H9 (cell line): ENCODE results near the gene SIGLEC8. TPM values are rescaled to one million over a fixed set of nuclear protein-coding genes. Genes with fewer than 3 reads are reported as not detected.

Experiments used
- DNase-seq: peaks from one replicate; pipeline ENCODE4 v3.0.0-alpha.2; 2017
- H2AFZ ChIP-seq: one replicate; pipeline ENCODE4 v1.6.1; 2013; ENCODE audit warnings: mild to moderate bottlenecking, low read length, control low read depth, moderate library complexity
- H2AK5ac ChIP-seq: 2 replicates; pipeline ENCODE4 v1.6.1; 2013; ENCODE audit warnings: low read length, control low read depth, mixed read lengths; ENCODE audit not compliant: insufficient read length
- H2BK120ac ChIP-seq: one replicate; pipeline ENCODE4 v1.6.1; 2013; ENCODE audit warnings: low read depth, mild to moderate bottlenecking, low read length, control low read depth, inconsistent platforms; ENCODE audit not compliant: poor library complexity, severe bottlenecking
- H2BK12ac ChIP-seq: 2 replicates; pipeline ENCODE4 v1.6.1; 2013; ENCODE audit warnings: low read length, control low read depth, mixed read lengths, low read depth; ENCODE audit not compliant: insufficient read length
- H2BK15ac ChIP-seq: 2 replicates; pipeline ENCODE4 v1.6.1; 2013; ENCODE audit warnings: low read depth, low read length, control low read depth
- H2BK20ac ChIP-seq: one replicate; pipeline ENCODE4 v1.6.1; 2013; ENCODE audit warnings: low read depth, mild to moderate bottlenecking, low read length, control low read depth, inconsistent platforms; ENCODE audit not compliant: poor library complexity, severe bottlenecking
- H2BK5ac ChIP-seq: 2 replicates; pipeline ENCODE4 v1.6.1; 2013; ENCODE audit warnings: low read length, control low read depth, mixed read lengths; ENCODE audit not compliant: insufficient read length
- H3K14ac ChIP-seq: 2 replicates; pipeline ENCODE4 v1.6.1; 2013; ENCODE audit warnings: low read length, control low read depth; ENCODE audit not compliant: insufficient read depth
- H3K18ac ChIP-seq: 2 replicates; pipeline ENCODE4 v1.6.1; 2013; ENCODE audit warnings: low read depth, mild to moderate bottlenecking, mixed read lengths, low read length, control low read depth; ENCODE audit not compliant: insufficient read length
- H3K23ac ChIP-seq: 2 replicates; pipeline ENCODE4 v1.6.1; 2013; ENCODE audit warnings: low read length, control low read depth, mixed read lengths, low read depth; ENCODE audit not compliant: insufficient read length
- H3K23me2 ChIP-seq: 2 replicates; pipeline ENCODE4 v1.6.1; 2013; ENCODE audit warnings: low read depth, mild to moderate bottlenecking, mixed read lengths, low read length, control low read depth; ENCODE audit not compliant: insufficient read length, poor library complexity, severe bottlenecking
- H3K27ac ChIP-seq: 2 replicates; pipeline ENCODE4 v1.5.1; 2013; ENCODE audit warnings: low read length, control low read depth, mixed read lengths, low read depth; ENCODE audit not compliant: insufficient read length
- H3K27me3 ChIP-seq: 2 replicates; pipeline ENCODE4 v1.6.1; 2013; ENCODE audit warnings: low read length, control low read depth, inconsistent platforms; ENCODE audit not compliant: insufficient read depth
- H3K4ac ChIP-seq: 2 replicates; pipeline ENCODE4 v1.6.1; 2013; ENCODE audit warnings: low read depth, mild to moderate bottlenecking, control low read depth, inconsistent platforms, low read length, moderate library complexity
- H3K4me1 ChIP-seq: 2 replicates; pipeline ENCODE4 v1.6.1; 2013; ENCODE audit warnings: low read length, control low read depth, inconsistent platforms; ENCODE audit not compliant: insufficient read depth
- H3K4me2 ChIP-seq: 2 replicates; pipeline ENCODE4 v1.6.1; 2013; ENCODE audit warnings: low read length, control low read depth, mixed read lengths; ENCODE audit not compliant: insufficient read length, insufficient read depth
- H3K56ac ChIP-seq: 2 replicates; pipeline ENCODE4 v1.6.1; 2013; ENCODE audit warnings: low read depth, mild to moderate bottlenecking, mixed read lengths, low read length, control low read depth; ENCODE audit not compliant: insufficient read length
- H3K79me1 ChIP-seq: 2 replicates; pipeline ENCODE4 v1.6.1; 2013; ENCODE audit warnings: low read depth, mild to moderate bottlenecking, moderate library complexity, low read length, control low read depth, inconsistent platforms; ENCODE audit not compliant: insufficient read depth, poor library complexity, severe bottlenecking
- H3K79me2 ChIP-seq: 2 replicates; pipeline ENCODE4 v1.6.1; 2013; ENCODE audit warnings: low read length, control low read depth, inconsistent platforms; ENCODE audit not compliant: insufficient read depth
- H3K9ac ChIP-seq: 2 replicates; pipeline ENCODE4 v1.6.1; 2013; ENCODE audit warnings: low read length, control low read depth, mixed read lengths; ENCODE audit not compliant: insufficient read length; ENCODE audit errors: extremely low read depth
- H3K9me3 ChIP-seq: one replicate; pipeline ENCODE4 v1.6.1; 2013; ENCODE audit warnings: low read depth, low read length, inconsistent platforms; ENCODE audit not compliant: control insufficient read depth
- H3T11ph ChIP-seq: one replicate; pipeline ENCODE4 v1.6.1; 2013; ENCODE audit warnings: mild to moderate bottlenecking, low read length, control low read depth, inconsistent platforms
- H4K20me1 ChIP-seq: one replicate; pipeline ENCODE4 v1.6.1; 2013; ENCODE audit not compliant: control insufficient read depth, insufficient read length, insufficient read depth
- H4K5ac ChIP-seq: 2 replicates; pipeline ENCODE4 v1.6.1; 2013; ENCODE audit warnings: low read depth, mild to moderate bottlenecking, mixed read lengths, low read length, control low read depth; ENCODE audit not compliant: insufficient read length
- H4K8ac ChIP-seq: replicated peaks from 2 replicates; pipeline ENCODE4 v1.6.1; 2013; ENCODE audit warnings: low read length, control low read depth, mixed read lengths, low read depth; ENCODE audit not compliant: insufficient read length
- H4K91ac ChIP-seq: 2 replicates; pipeline ENCODE4 v1.6.1; 2013; ENCODE audit warnings: low read depth, mild to moderate bottlenecking, moderate library complexity, mixed read lengths, low read length, control low read depth; ENCODE audit not compliant: insufficient read length
- H3K27ac Mint-ChIP-seq, 3 experiments: 2 replicates in 2 of 3; 3 replicates in 1 of 3; pipeline ENCODE4 v1.8.0; 2020 to 2021; ENCODE audit warnings: mixed read lengths in 3 of 3, mild to moderate bottlenecking in 1 of 3, moderate library complexity in 1 of 3
- H3K27me3 Mint-ChIP-seq: 2 replicates; pipeline ENCODE4 v1.8.0; 2021; ENCODE audit warnings: low read depth, mild to moderate bottlenecking, moderate library complexity, mixed read lengths
- H3K36me3 Mint-ChIP-seq, 3 experiments: 2 replicates in 2 of 3; 3 replicates in 1 of 3; pipeline ENCODE4 v1.8.0; 2020 to 2021; ENCODE audit warnings: low read depth in 3 of 3, mixed read lengths in 3 of 3; ENCODE audit not compliant: insufficient read depth in 1 of 3
- H3K4me1 Mint-ChIP-seq, 2 experiments: 2 replicates each; pipeline ENCODE4 v1.8.0; 2020; ENCODE audit warnings: mixed read lengths in 2 of 2
- H3K4me3 Mint-ChIP-seq, 2 experiments: 2 replicates in 1 of 2; 3 replicates in 1 of 2; pipeline ENCODE4 v1.8.0; 2020 to 2021; ENCODE audit warnings: mild to moderate bottlenecking in 2 of 2, mixed read lengths in 2 of 2, moderate library complexity in 1 of 2
- H3K9me3 Mint-ChIP-seq, 2 experiments: 2 replicates in 1 of 2; 3 replicates in 1 of 2; pipeline ENCODE4 v1.8.0; 2020; ENCODE audit warnings: mild to moderate bottlenecking in 2 of 2, mixed read lengths in 2 of 2, moderate library complexity in 1 of 2
- WGBS: extraction: QIAGEN DNeasy Blood & Tissue Kit; methylation state at CpG from one replicate; pipeline ENCODE4 v1.1.7; 2013; ENCODE audit warnings: missing lambda C conversion rate, low lambda C conversion rate, mixed read lengths; ENCODE audit not compliant: insufficient read length; ENCODE audit errors: extremely low coverage; 5-methylcytosine and 5-hydroxymethylcytosine counted together
- total RNA-seq: library from RNA; stranded (reverse); gene quantifications from 2 replicates; pipeline ENCODE4 v1.2.1, GENCODE V29; 2021
- TF ChIP-seq, protein P1 (sequence below): fragments of 200-600 bp; sonication (generic); conservative IDR thresholded peaks from 3 replicates; pipeline ENCODE4 v1.8.0; 2021; ENCODE audit warnings: antibody characterized with exemption, mild to moderate bottlenecking

The SIGLEC8 gene
- total RNA-seq, 1 experiment from 2014 or later, result not detected

DNA sequence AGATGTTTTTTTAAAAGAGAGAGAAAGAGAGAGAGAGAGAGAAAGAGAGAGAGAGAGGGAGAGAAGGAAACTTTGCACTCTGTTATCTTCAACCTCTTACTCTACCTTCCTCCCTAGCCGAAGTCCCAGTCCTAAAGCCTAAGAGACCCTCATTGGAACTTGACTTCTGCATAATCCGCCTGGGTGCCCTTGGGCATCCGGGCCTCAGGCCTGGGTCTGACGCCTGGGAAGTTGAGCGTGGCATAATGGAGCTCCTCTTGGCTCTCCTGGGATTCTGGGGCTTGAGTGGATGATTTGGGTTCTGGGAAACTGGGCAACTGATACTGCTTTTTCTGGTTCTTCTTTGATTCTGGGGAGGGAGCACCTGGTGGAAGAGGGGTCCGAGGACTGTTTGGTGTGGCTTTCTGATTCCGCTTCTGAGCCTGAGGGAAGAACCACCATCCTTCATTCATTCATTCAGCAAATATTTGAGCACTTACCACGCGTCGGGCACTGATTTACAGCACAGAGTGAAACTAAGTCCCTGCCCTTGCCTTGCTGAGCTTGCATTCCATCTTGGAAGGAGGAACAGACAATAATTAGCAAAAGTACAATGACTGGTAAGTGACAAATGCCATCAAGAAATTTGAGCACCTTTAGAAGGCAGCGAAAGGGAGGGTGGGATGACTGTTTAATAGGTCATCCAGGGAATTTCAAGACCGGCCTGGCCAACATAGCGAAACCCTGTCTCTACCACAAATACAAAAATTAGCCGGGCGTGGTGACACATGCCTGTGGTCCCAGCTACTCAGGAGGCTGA lies 47.1 kb downstream of the SIGLEC8 start:
- Histone ChIP-seq H4K91ac (no peak overlapping the region), H3K23ac (no peak overlapping the region), H3K4ac (no peak overlapping the region), H3K18ac (no peak overlapping the region), H2AFZ (no peak overlapping the region), H3K9me3 (no peaks in the 10 kb centered on the region), H3K14ac (no peak overlapping the region), H4K5ac (no peak overlapping the region), H3K4me2 (no peak overlapping the region), H2BK20ac (no peak overlapping the region), H3K9ac (no peak overlapping the region), H2AK5ac (no peak overlapping the region), H2BK120ac (no peak overlapping the region), H3K4me1 (peaks cover 10% of the 10 kb centered on the region; the same call in 1 of the 2 replicates), H3K27ac (no peak overlapping the region), H2BK12ac (no peak overlapping the region), H3K79me2 (no peaks in the 10 kb centered on the region), H3K27me3 (no peaks in the 10 kb centered on the region), H3K23me2 (no peaks in the 10 kb centered on the region), H2BK5ac (no peak overlapping the region), H3K79me1 (no peaks in the 10 kb centered on the region), H2BK15ac (no peak overlapping the region), H3T11ph (no peak overlapping the region), H3K56ac (no peak overlapping the region), H4K8ac (no peak overlapping the region), H4K20me1 (no peaks in the 10 kb centered on the region)
- H3K27me3 Mint-ChIP-seq, result no peaks in the 10 kb centered on the region; the same call in 1 of the 2 replicates
- H3K4me3 Mint-ChIP-seq, result no peak overlapping the region; a peak in 2 of 5 replicates
- TF ChIP-seq, protein P1, sequence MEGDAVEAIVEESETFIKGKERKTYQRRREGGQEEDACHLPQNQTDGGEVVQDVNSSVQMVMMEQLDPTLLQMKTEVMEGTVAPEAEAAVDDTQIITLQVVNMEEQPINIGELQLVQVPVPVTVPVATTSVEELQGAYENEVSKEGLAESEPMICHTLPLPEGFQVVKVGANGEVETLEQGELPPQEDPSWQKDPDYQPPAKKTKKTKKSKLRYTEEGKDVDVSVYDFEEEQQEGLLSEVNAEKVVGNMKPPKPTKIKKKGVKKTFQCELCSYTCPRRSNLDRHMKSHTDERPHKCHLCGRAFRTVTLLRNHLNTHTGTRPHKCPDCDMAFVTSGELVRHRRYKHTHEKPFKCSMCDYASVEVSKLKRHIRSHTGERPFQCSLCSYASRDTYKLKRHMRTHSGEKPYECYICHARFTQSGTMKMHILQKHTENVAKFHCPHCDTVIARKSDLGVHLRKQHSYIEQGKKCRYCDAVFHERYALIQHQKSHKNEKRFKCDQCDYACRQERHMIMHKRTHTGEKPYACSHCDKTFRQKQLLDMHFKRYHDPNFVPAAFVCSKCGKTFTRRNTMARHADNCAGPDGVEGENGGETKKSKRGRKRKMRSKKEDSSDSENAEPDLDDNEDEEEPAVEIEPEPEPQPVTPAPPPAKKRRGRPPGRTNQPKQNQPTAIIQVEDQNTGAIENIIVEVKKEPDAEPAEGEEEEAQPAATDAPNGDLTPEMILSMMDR, result no peak
- H3K9me3 Mint-ChIP-seq, result peaks cover 3 to 4% of the 10 kb centered on the region in 2 experiments; a peak in 2 of 5 replicates
- peaks cover 3 to 33% (median 9%) of the 10 kb centered on the region in 3 experiments; a peak in 5 of 7 replicates for H3K36me3 Mint-ChIP-seq
- DNase-seq, result no peak
- peaks cover 39 to 42% of the 10 kb centered on the region in 2 experiments for H3K4me1 Mint-ChIP-seq
- peak overlapping the region; percentile 10 to 30 (median 23); a peak in 3 of 7 replicates for H3K27ac Mint-ChIP-seq
- whole genome bisulfite sequencing, result no CpG with 5 or more reads among the region's 15 CpGs
